Ovary (tissue), 9 donors: ENCODE measurements around the gene ENKUR. TPM values are rescaled to one million over a fixed set of nuclear protein-coding genes. Genes with fewer than 3 reads are reported as not detected.

Experiments
- DNase-seq, 5 donors: peaks; one replicate each; pipeline ENCODE4 v3.0.0-alpha.2; 2019 to 2020
- H3K27ac ChIP-seq, 2 donors: fragments of 200-600 bp; one replicate each; pipeline versions ENCODE4 v1.5.1 to v1.8.0; 2019 to 2022
- H3K27me3 ChIP-seq: fragments of 200-600 bp; one replicate; pipeline ENCODE4 v1.8.0; 2022
- H3K36me3 ChIP-seq: fragments of 200-600 bp; sonication (generic); one replicate; pipeline ENCODE4 v1.5.1; 2019
- H3K4me1 ChIP-seq: one replicate; pipeline ENCODE4 v1.8.1; 2013; ENCODE audit warnings: mild to moderate bottlenecking, moderate library complexity; ENCODE audit not compliant: insufficient read depth
- H3K4me3 ChIP-seq: fragments of 200-600 bp; sonication (generic); one replicate; pipeline ENCODE4 v1.5.1; 2017
- H3K9me3 ChIP-seq, 2 donors: fragments of 200-600 bp in 1 of 2; sonication (generic) in 1 of 2; one replicate each; pipeline versions ENCODE4 v1.5.1 to v1.8.1; 2013 to 2019; ENCODE audit warnings: mild to moderate bottlenecking in 1 of 2, moderate library complexity in 1 of 2
- EP300 ChIP-seq: sonication (generic); formaldehyde crosslinking; IDR thresholded peaks from one replicate; pipeline ENCODE4 v1.6.1; 2017; ENCODE audit warnings: antibody characterized with exemption
- POLR2A ChIP-seq: fragments of 450-650 bp; IDR thresholded peaks from one replicate; pipeline ENCODE4 v1.6.1; 2017; ENCODE audit warnings: antibody characterized with exemption, mild to moderate bottlenecking, moderate library complexity
- WGBS, 3 donors: extraction: QIAGEN DNeasy Blood & Tissue Kit in 1 of 3; methylation state at CpG; one replicate each; pipeline versions ENCODE4 v1.1.5 to v1.1.7; 2013 to 2017; 5-methylcytosine and 5-hydroxymethylcytosine counted together
- intact Hi-C, 4 donors: fragments of 100-400 bp; cut with DNase I; formaldehyde crosslinking; loops; one replicate each; pipeline versions ENCODE4 v1.11.0 to v1.15.1; 2022 to 2023
- polyA plus RNA-seq, 2 donors: library from polyadenylated mRNA; stranded (reverse); fragments of 200-250 nt in 1 of 2; fragments of 350-450 nt in 1 of 2; fragmentation: Illumina TruSeq in 1 of 2; extraction: RNeasy Lipid Tissue Mini Kit (QIAGEN cat#74804) in 1 of 2; gene quantifications; one replicate each; pipeline ENCODE4 v1.2.3, GENCODE V29; 2013 to 2014
- total RNA-seq, 7 donors: library from RNA; depleted of rRNA in 2 of 7; stranded (reverse); fragments of >200 nt in 2 of 7; fragmentation: NEBNext Ultra II Directional in 3 of 7; extraction: Animal tissue kit (Norgen Biotek cat#: 25700) in 3 of 7; gene quantifications; one replicate each; pipeline versions ENCODE4 v1.1.0 to v1.2.4, GENCODE V29; 2016 to 2023
- TF ChIP-seq, protein P1 (sequence below), 3 donors: fragments of 450-650 bp in 2 of 3; fragments of 200-600 bp in 1 of 3; IDR thresholded peaks; one replicate each; pipeline versions ENCODE4 v1.5.1 to v1.8.0; 2016 to 2022; ENCODE audit warnings: antibody characterized with exemption in 3 of 3, mild to moderate bottlenecking in 1 of 3
- donor health status: DM: no; HTN: no; CAD: no; lungs with moderate emphysema.
- donor health status: DM: no; HTN: no; CAD: no.
- donor health status: Bipolar disorder and iron deficiency.
- donor health status: DM: yes; HTN: yes; CAD: no.
- donor health status: DM: no; HTN: no; CAD: no.
- donor health status: DM: yes; HTN: yes; CAD: no.

ENKUR gene
- total and polyA plus RNA-seq, 9 donors = 0.07 to 8.6 (median 0.33) TPM

DNA sequence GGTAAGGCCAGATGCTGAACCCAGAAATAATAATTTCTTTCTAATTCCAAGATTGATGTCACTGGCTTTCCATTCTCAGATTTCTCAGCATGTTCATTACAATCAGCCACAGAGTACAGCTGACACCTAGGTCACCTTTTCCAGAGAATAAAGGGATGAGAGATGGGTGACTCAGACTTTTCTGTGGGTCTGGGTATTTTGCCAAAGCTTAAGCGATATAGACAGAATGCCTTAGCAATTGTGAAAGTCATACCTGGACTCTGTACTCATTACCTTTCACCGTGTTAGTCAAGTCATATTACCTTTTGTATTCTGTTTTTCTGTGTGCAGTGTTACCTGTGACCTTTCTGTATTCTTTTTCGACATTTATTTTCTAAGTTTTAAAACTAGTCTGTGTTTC is 53.0 kb downstream of the ENKUR start:
- DNase-seq = no peak
- 79 to 88% (median 81%) methylated on average over 3 of the region's 3 CpGs for WGBS, 3 donors
- Histone ChIP-seq H3K36me3 (no peaks in the 10 kb centered on the region), H3K9me3 (no peaks in the 10 kb centered on the region), H3K4me3 (no peak overlapping the region), H3K4me1 (peaks cover 6% of the 10 kb centered on the region), H3K27ac (no peak overlapping the region), H3K27me3 (no peaks in the 10 kb centered on the region)
- TF ChIP-seq, protein P1, sequence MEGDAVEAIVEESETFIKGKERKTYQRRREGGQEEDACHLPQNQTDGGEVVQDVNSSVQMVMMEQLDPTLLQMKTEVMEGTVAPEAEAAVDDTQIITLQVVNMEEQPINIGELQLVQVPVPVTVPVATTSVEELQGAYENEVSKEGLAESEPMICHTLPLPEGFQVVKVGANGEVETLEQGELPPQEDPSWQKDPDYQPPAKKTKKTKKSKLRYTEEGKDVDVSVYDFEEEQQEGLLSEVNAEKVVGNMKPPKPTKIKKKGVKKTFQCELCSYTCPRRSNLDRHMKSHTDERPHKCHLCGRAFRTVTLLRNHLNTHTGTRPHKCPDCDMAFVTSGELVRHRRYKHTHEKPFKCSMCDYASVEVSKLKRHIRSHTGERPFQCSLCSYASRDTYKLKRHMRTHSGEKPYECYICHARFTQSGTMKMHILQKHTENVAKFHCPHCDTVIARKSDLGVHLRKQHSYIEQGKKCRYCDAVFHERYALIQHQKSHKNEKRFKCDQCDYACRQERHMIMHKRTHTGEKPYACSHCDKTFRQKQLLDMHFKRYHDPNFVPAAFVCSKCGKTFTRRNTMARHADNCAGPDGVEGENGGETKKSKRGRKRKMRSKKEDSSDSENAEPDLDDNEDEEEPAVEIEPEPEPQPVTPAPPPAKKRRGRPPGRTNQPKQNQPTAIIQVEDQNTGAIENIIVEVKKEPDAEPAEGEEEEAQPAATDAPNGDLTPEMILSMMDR (IDR thresholded peaks at IDR 0.05) = no peak
- no peak for TF ChIP-seq POLR2A
- intact Hi-C loops = no loop called here

DNA sequence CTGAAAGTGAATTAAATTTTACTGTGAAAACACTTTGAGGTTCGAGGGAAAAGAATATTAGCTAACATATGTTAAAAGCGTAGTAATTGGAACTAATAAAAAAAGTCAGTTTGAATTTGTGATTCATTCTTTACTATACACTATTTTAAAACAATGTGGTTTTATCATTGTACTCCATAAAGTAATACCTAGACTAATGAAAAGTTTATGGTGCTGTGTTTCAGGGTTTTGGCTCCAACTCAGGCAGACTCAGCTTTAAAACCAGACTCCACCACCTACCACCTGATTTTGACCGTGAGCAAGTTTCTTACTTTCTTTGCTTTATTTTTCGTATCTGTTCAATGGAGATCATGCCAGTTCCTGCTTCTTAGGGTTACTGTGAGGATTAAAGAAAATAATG is 54.4 kb downstream of the ENKUR start:
- Histone ChIP-seq H3K9me3 (no peaks in the 10 kb centered on the region), H3K36me3 (no peaks in the 10 kb centered on the region), H3K4me3 (no peak overlapping the region), H3K4me1 (peaks cover 6% of the 10 kb centered on the region), H3K27me3 (no peaks in the 10 kb centered on the region), H3K27ac (no peak overlapping the region)
- TF ChIP-seq, protein P1 (IDR thresholded peaks at IDR 0.05) = no peak
- TF ChIP-seq POLR2A (no peak), EP300 (no peak)
- intact Hi-C loops = no loop called here
- WGBS, 3 donors = 92 to 96% (median 93%) methylated on average over 4 of the region's 4 CpGs
- DNase-seq = no peak

GRCh38 chr10:24959382-24959730 is 56.6 kb downstream of the ENKUR start:
- Histone ChIP-seq H3K27me3 (no peaks in the 10 kb centered on the region), H3K4me3 (no peak overlapping the region), H3K36me3 (no peaks in the 10 kb centered on the region), H3K27ac (peak overlapping the region in 1 of 2 donors; percentile 72), H3K9me3 (no peaks in the 10 kb centered on the region), H3K4me1 (peaks cover 6% of the 10 kb centered on the region)
- intact Hi-C loops = loop anchor here in 2 of 4 donors (10.0 kb wide), 1 partner anchor 235 kb away; the partner anchor contains the start of gene ARHGAP21 (in 2 of the 2)
- no peak for DNase-seq
- WGBS, 3 donors = 55 to 58% (median 57%) methylated on average over 3 of the region's 3 CpGs
- TF ChIP-seq EP300 (no peak), POLR2A (no peak)
- TF ChIP-seq, protein P1 (IDR thresholded peaks at IDR 0.05) = no peak

GRCh38 chr10:24958721-24959381 is 57.1 kb downstream of the ENKUR start:
- TF ChIP-seq, protein P1 (IDR thresholded peaks at IDR 0.05) = peak in 1 of 3 donors; percentile 25
- no peak for TF ChIP-seq POLR2A
- peak overlapping the region in 1 of 2 donors; percentile 72 for H3K27ac ChIP-seq
- no peak overlapping the region for H3K4me3 ChIP-seq
- H3K36me3 ChIP-seq = no peaks in the 10 kb centered on the region
- H3K27me3 ChIP-seq = no peaks in the 10 kb centered on the region
- WGBS, 3 donors = 12 to 19% (median 14%) methylated on average over 5 of the region's 5 CpGs
- peak in 1 of 5 donors; percentile 51 for DNase-seq
- intact Hi-C loops = loop anchor here in 2 of 4 donors (10.0 kb wide), 1 partner anchor 234 kb away; the partner anchor contains the start of gene ARHGAP21 (in 2 of the 2)
- no peaks in the 10 kb centered on the region for H3K9me3 ChIP-seq
- peaks cover 6% of the 10 kb centered on the region for H3K4me1 ChIP-seq
